IMR-90 (cell line): ENCODE data around the gene RASL10A. TPM values are rescaled to one million over a fixed set of nuclear protein-coding genes. Genes with fewer than 3 reads are reported as not detected.

Experiments
- ATAC-seq: fragments of 200-7000 bp; cut with Tn5 transposase; 2 replicates; pipeline ENCODE4 v1.9.1; 2020; ENCODE audit warnings: low read depth, mild to moderate bottlenecking, moderate library complexity
- BruUV-seq: library from RNA; stranded (reverse); fragments of 400-500 nt; replicated peaks from 2 replicates; lab custom pipeline; 2021; lab: Mats Ljungman, UMichigan
- CTCF ChIA-PET: fragments of 300-600 bp; formaldehyde crosslinking; extraction: SDS; loops from one replicate; lab custom pipeline; 2021; ENCODE audit warnings: antibody characterized with exemption; lab: Yijun Ruan, JAX
- POLR2A ChIA-PET: fragments of 300-600 bp; sonication (Branson Sonifier 250); formaldehyde crosslinking; loops from one replicate; lab custom pipeline; 2022; ENCODE audit warnings: antibody characterized with exemption; ENCODE audit not compliant: unreplicated experiment; lab: Charles Lee
- DNase-seq: peaks from one replicate; pipeline ENCODE4 v3.0.0; 2013
- H2AFZ ChIP-seq: replicated peaks from 2 replicates; pipeline ENCODE3; 2013; ENCODE audit warnings: low read length, mild to moderate bottlenecking; ENCODE audit not compliant: poor library complexity
- H2AK5ac ChIP-seq: 2 replicates; pipeline ENCODE4 v1.6.1; 2013; ENCODE audit warnings: low read depth, low read length, inconsistent platforms
- H2AK9ac ChIP-seq: replicated peaks from 2 replicates; pipeline ENCODE3; 2013; ENCODE audit warnings: mild to moderate bottlenecking, low read depth, low read length, moderate library complexity; ENCODE audit not compliant: poor library complexity
- H2BK120ac ChIP-seq: 2 replicates; pipeline ENCODE4 v1.6.1; 2013; ENCODE audit warnings: low read depth, low read length, inconsistent platforms
- H2BK15ac ChIP-seq: 3 replicates; pipeline ENCODE4 v1.6.1; 2013; ENCODE audit warnings: low read depth, low read length, inconsistent platforms
- H2BK20ac ChIP-seq: 2 replicates; pipeline ENCODE4 v1.6.1; 2013; ENCODE audit warnings: low read depth, mild to moderate bottlenecking, inconsistent platforms, low read length, moderate library complexity
- H2BK5ac ChIP-seq: 2 replicates; pipeline ENCODE4 v1.6.1; 2013; ENCODE audit warnings: mild to moderate bottlenecking, low read depth, low read length, inconsistent platforms; ENCODE audit not compliant: poor library complexity, severe bottlenecking
- H3K14ac ChIP-seq: replicated peaks from 2 replicates; pipeline ENCODE4 v1.6.1; 2013; ENCODE audit warnings: low read depth, low read length, inconsistent platforms
- H3K18ac ChIP-seq: 2 replicates; pipeline ENCODE4 v1.6.1; 2013; ENCODE audit warnings: low read depth, low read length, control low read depth
- H3K23ac ChIP-seq: 2 replicates; pipeline ENCODE4 v1.6.1; 2013; ENCODE audit warnings: low read depth, low read length, inconsistent platforms
- H3K27ac ChIP-seq: 2 replicates; pipeline ENCODE4 v1.5.1; 2013; ENCODE audit warnings: mild to moderate bottlenecking, control low read depth, low read length; ENCODE audit not compliant: insufficient read depth
- H3K27me3 ChIP-seq: 2 replicates; pipeline ENCODE4 v1.6.1; 2013; ENCODE audit warnings: low read length; ENCODE audit not compliant: control insufficient read depth, insufficient read depth
- H3K36me3 ChIP-seq: 2 replicates; pipeline ENCODE4 v1.6.1; 2013; ENCODE audit warnings: low read length, mixed read lengths; ENCODE audit not compliant: control insufficient read depth, insufficient read depth
- H3K4ac ChIP-seq: 2 replicates; pipeline ENCODE4 v1.6.1; 2013; ENCODE audit warnings: low read depth, low read length, inconsistent platforms
- H3K4me1 ChIP-seq: 2 replicates; pipeline ENCODE4 v1.6.1; 2013; ENCODE audit warnings: low read length, mixed read lengths; ENCODE audit not compliant: control insufficient read depth, insufficient read depth
- H3K4me2 ChIP-seq: 2 replicates; pipeline ENCODE4 v1.6.1; 2013; ENCODE audit warnings: low read depth, mild to moderate bottlenecking, control low read depth, low read length, moderate library complexity
- H3K4me3 ChIP-seq: 2 replicates; pipeline ENCODE4 v1.5.1; 2013; ENCODE audit warnings: low read depth, mild to moderate bottlenecking, control low read depth, low read length, moderate library complexity; ENCODE audit not compliant: insufficient read depth
- H3K56ac ChIP-seq: 2 replicates; pipeline ENCODE4 v1.6.1; 2013; ENCODE audit warnings: low read length, inconsistent platforms; ENCODE audit not compliant: insufficient read depth; ENCODE audit errors: extremely low read depth
- H3K79me1 ChIP-seq, 2 experiments: 2 replicates each; pipeline ENCODE4 v1.6.1; 2013; ENCODE audit warnings: low read length in 2 of 2, inconsistent platforms in 1 of 2, low read depth in 1 of 2
- H3K9ac ChIP-seq: 2 replicates; pipeline ENCODE4 v1.6.1; 2013; ENCODE audit warnings: low read depth, low read length, control low read depth
- H3K9me1 ChIP-seq: 2 replicates; pipeline ENCODE4 v1.6.1; 2013; ENCODE audit warnings: low read length, inconsistent platforms; ENCODE audit not compliant: insufficient read depth
- H3K9me3 ChIP-seq: 2 replicates; pipeline ENCODE4 v1.6.1; 2013; ENCODE audit warnings: low read length; ENCODE audit not compliant: control insufficient read depth, insufficient read depth
- H4K20me1 ChIP-seq: 2 replicates; pipeline ENCODE4 v1.6.1; 2013; ENCODE audit warnings: low read length, inconsistent platforms; ENCODE audit not compliant: insufficient read depth
- H4K5ac ChIP-seq: 2 replicates; pipeline ENCODE4 v1.6.1; 2013; ENCODE audit warnings: mild to moderate bottlenecking, low read depth, low read length, control low read depth
- H4K8ac ChIP-seq, 2 experiments: 2 replicates each; pipeline ENCODE4 v1.6.1; 2013; ENCODE audit warnings: low read depth in 2 of 2, low read length in 2 of 2, control low read depth in 1 of 2, inconsistent platforms in 1 of 2
- H4K91ac ChIP-seq: 2 replicates; pipeline ENCODE4 v1.6.1; 2013; ENCODE audit warnings: low read depth, low read length, inconsistent platforms; ENCODE audit not compliant: insufficient read depth
- BHLHE40 ChIP-seq: fragments of 150-350 bp; IDR thresholded peaks from 2 replicates; pipeline ENCODE4 v1.6.1; 2016; ENCODE audit warnings: mild to moderate bottlenecking, low read depth, low read length
- CEBPB ChIP-seq: IDR thresholded peaks from 2 replicates; pipeline ENCODE4 v1.6.1; 2012; ENCODE audit warnings: low read depth, low read length, improper control_type of control experiment
- CHD1 ChIP-seq: IDR thresholded peaks from 2 replicates; pipeline ENCODE4 v1.6.1; 2012; ENCODE audit warnings: low read depth, low read length, improper control_type of control experiment
- CTCF ChIP-seq: conservative IDR thresholded peaks from 2 replicates; pipeline ENCODE4 v1.5.1; 2012; ENCODE audit warnings: mild to moderate bottlenecking, low read depth, low read length, improper control_type of control experiment
- ELK1 ChIP-seq: fragments of 150-350 bp; IDR thresholded peaks from 2 replicates; pipeline ENCODE4 v1.6.1; 2016; ENCODE audit warnings: low read depth, mild to moderate bottlenecking, low read length, moderate library complexity, borderline replicate concordance
- FOS ChIP-seq: fragments of 150-350 bp; IDR thresholded peaks from 2 replicates; pipeline ENCODE4 v1.6.1; 2016; ENCODE audit warnings: low read depth, low read length
- MAFK ChIP-seq: IDR thresholded peaks from 2 replicates; pipeline ENCODE4 v1.6.1; 2012; ENCODE audit warnings: low read depth, low read length, improper control_type of control experiment
- MAZ ChIP-seq: IDR thresholded peaks from 2 replicates; pipeline ENCODE4 v1.6.1; 2012; ENCODE audit warnings: low read depth, mild to moderate bottlenecking, low read length, improper control_type of control experiment, moderate library complexity, borderline replicate concordance
- MXI1 ChIP-seq: IDR thresholded peaks from 2 replicates; pipeline ENCODE4 v1.6.1; 2012; ENCODE audit warnings: low read depth, mild to moderate bottlenecking, low read length, moderate library complexity, borderline replicate concordance
- NFE2L2 ChIP-seq: fragments of 150-350 bp; IDR thresholded peaks from 2 replicates; pipeline ENCODE4 v1.6.1; 2016; ENCODE audit warnings: low read depth, mild to moderate bottlenecking, low read length
- POLR2A ChIP-seq: IDR thresholded peaks from 2 replicates; pipeline ENCODE4 v1.6.1; 2012; ENCODE audit warnings: mild to moderate bottlenecking, low read depth, low read length
- RAD21 ChIP-seq: IDR thresholded peaks from 2 replicates; pipeline ENCODE4 v1.6.1; 2012; ENCODE audit warnings: low read length, improper control_type of control experiment
- RCOR1 ChIP-seq: IDR thresholded peaks from 2 replicates; pipeline ENCODE4 v1.6.1; 2012; ENCODE audit warnings: mild to moderate bottlenecking, low read length, improper control_type of control experiment; ENCODE audit not compliant: insufficient replicate concordance
- RFX5 ChIP-seq: IDR thresholded peaks from 2 replicates; pipeline ENCODE4 v1.8.0; 2012; ENCODE audit warnings: low read depth, mild to moderate bottlenecking, low read length, moderate library complexity
- SMC3 ChIP-seq: fragments of 150-350 bp; IDR thresholded peaks from 2 replicates; pipeline ENCODE4 v1.6.1; 2016; ENCODE audit warnings: low read depth, mild to moderate bottlenecking, antibody characterized with exemption, low read length, moderate library complexity
- USF2 ChIP-seq: fragments of 150-350 bp; IDR thresholded peaks from 2 replicates; pipeline ENCODE4 v1.6.1; 2017; ENCODE audit warnings: mild to moderate bottlenecking, antibody characterized with exemption, low read length, low read depth
- WGBS, 2 experiments: methylation state at CpG; one replicate each; pipeline versions ENCODE4 v1.1.5 to v1.1.7; 2013; ENCODE audit warnings: missing lambda C conversion rate in 2 of 2; ENCODE audit not compliant: insufficient read length in 1 of 2; ENCODE audit errors: extremely low coverage in 2 of 2; 5-methylcytosine and 5-hydroxymethylcytosine counted together
- dilution Hi-C: fragments of 300-500 bp; cut with HindIII; formaldehyde crosslinking; loops from one replicate; pipeline ENCODE4 v1.14.3; 2018; ENCODE audit warnings: low sequenced_read_pairs; ENCODE audit not compliant: unreplicated experiment
- in situ Hi-C: fragments of 300-500 bp; cut with MboI; formaldehyde crosslinking; loops from 3 replicates; pipeline ENCODE4 v1.14.3; 2019; ENCODE audit warnings: low sequenced_read_pairs, inconsistent platforms, mixed read lengths
- intact Hi-C: fragments of 100-400 bp; cut with micrococcal nuclease; formaldehyde crosslinking; loops from 2 replicates; pipeline ENCODE4 v1.10.0; 2022
- polyA plus RNA-seq, 3 experiments: library from polyadenylated mRNA; depleted of rRNA; stranded (reverse); fragments of >200 nt; gene quantifications; 2 replicates each; pipeline ENCODE4 v1.2.3, GENCODE V29; 2012; ENCODE audit warnings: low replicate concordance in 1 of 3
- total RNA-seq: library from RNA; depleted of rRNA; stranded (reverse); fragments of >200 nt; gene quantifications from 2 replicates; pipeline ENCODE4 v1.2.3, GENCODE V29; 2012

Gene RASL10A
- total and polyA plus RNA-seq, 2 of the 4 experiments (the other 2 are of a cell fraction), result 0.26 TPM; not detected in 1

GRCh38 chr22:29353286-29353685 lies 37.8 kb upstream of the RASL10A start:
- intact Hi-C loops, result no loop called here
- H2AK5ac ChIP-seq, result no peak overlapping the region
- DNase-seq (no peak), ATAC-seq (no peak)
- TF ChIP-seq USF2 (no peak), SMC3 (no peak), MXI1 (no peak), RAD21 (no peak), CTCF (no peak), ELK1 (no peak), MAFK (no peak), CEBPB (no peak), POLR2A (no peak), RFX5 (no peak), FOS (no peak), BHLHE40 (no peak), NFE2L2 (no peak), MAZ (no peak), RCOR1 (no peak), CHD1 (no peak)
- no peak overlapping the region for H3K56ac ChIP-seq
- no peak overlapping the region for H3K27ac ChIP-seq
- H3K9me1 ChIP-seq, result peaks cover 3% of the 10 kb centered on the region; the same call in 1 of the 2 replicates
- dilution Hi-C loops, result no loop called here
- no peak overlapping the region for H4K91ac ChIP-seq
- WGBS, 2 experiments, result 92% methylated on average over 7 of the region's 11 CpGs; no CpG with 5 or more reads in 1 of the 2 experiments
- H2AK9ac ChIP-seq, result no peak overlapping the region
- peaks cover 72% of the 10 kb centered on the region for H3K36me3 ChIP-seq
- BruUV-seq, result no TSS peak
- H3K4ac ChIP-seq, result no peak overlapping the region
- no peak overlapping the region for H3K14ac ChIP-seq
- H3K18ac ChIP-seq, result no peak overlapping the region
- no peaks in the 10 kb centered on the region for H3K27me3 ChIP-seq
- H3K4me3 ChIP-seq, result no peak overlapping the region
- H2AFZ ChIP-seq, result no peak overlapping the region
- in situ Hi-C loops, result no loop called here
- no peak overlapping the region for H2BK15ac ChIP-seq
- H3K9ac ChIP-seq, result no peak overlapping the region
- no peaks in the 10 kb centered on the region for H4K20me1 ChIP-seq
- H2BK5ac ChIP-seq, result no peak overlapping the region
- no peaks in the 10 kb centered on the region for H3K4me1 ChIP-seq
- CTCF ChIA-PET, result no interaction called here
- no peak overlapping the region for H4K5ac ChIP-seq
- POLR2A ChIA-PET, result no interaction called here
- no peak overlapping the region for H3K23ac ChIP-seq
- no peaks in the 10 kb centered on the region for H3K79me1 ChIP-seq
- H3K4me2 ChIP-seq, result no peak overlapping the region
- no peak overlapping the region for H4K8ac ChIP-seq
- no peak overlapping the region for H2BK20ac ChIP-seq
- H2BK120ac ChIP-seq, result no peak overlapping the region
- H3K9me3 ChIP-seq, result no peaks in the 10 kb centered on the region
